ENCODE results near the gene ZSCAN1.

ZSCAN1 gene

GRCh38 chr19:58034477-58034793 is 610 bp downstream of the ZSCAN1 start:
- Histone ChIP-seq H3K4me1 (ENCODE audit: control insufficient read depth in 1 of 2, insufficient read depth in 1 of 2, low read depth in 1 of 2, low read length in 1 of 2) (no peaks in the 10 kb centered on the region), H3K4me3 (ENCODE audit: low read depth in 1 of 2, low read length in 1 of 2) (no peak overlapping the region), H3K9me3 (peaks cover 6% of the 10 kb centered on the region), H3K36me3 (no peaks in the 10 kb centered on the region), H3K27me3 (peaks cover 56% of the 10 kb centered on the region), H3K27ac (no peak overlapping the region)
- TF ChIP-seq, protein P1, sequence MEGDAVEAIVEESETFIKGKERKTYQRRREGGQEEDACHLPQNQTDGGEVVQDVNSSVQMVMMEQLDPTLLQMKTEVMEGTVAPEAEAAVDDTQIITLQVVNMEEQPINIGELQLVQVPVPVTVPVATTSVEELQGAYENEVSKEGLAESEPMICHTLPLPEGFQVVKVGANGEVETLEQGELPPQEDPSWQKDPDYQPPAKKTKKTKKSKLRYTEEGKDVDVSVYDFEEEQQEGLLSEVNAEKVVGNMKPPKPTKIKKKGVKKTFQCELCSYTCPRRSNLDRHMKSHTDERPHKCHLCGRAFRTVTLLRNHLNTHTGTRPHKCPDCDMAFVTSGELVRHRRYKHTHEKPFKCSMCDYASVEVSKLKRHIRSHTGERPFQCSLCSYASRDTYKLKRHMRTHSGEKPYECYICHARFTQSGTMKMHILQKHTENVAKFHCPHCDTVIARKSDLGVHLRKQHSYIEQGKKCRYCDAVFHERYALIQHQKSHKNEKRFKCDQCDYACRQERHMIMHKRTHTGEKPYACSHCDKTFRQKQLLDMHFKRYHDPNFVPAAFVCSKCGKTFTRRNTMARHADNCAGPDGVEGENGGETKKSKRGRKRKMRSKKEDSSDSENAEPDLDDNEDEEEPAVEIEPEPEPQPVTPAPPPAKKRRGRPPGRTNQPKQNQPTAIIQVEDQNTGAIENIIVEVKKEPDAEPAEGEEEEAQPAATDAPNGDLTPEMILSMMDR (IDR thresholded peaks at IDR 0.05), result no peak

- H3K9me3 ChIP-seq, result peaks cover 6% of the 10 kb centered on the region
- TF ChIP-seq, protein P1 (IDR thresholded peaks at IDR 0.05), result no peak
- H3K27ac ChIP-seq, result no peak overlapping the region
- no peaks in the 10 kb centered on the region for H3K4me1 ChIP-seq (ENCODE audit: control insufficient read depth in 1 of 2, insufficient read depth in 1 of 2, low read depth in 1 of 2, low read length in 1 of 2)
- H3K27me3 ChIP-seq, result peaks cover 56% of the 10 kb centered on the region
- H3K4me3 ChIP-seq (ENCODE audit: low read depth in 1 of 2, low read length in 1 of 2), result no peak overlapping the region
- H3K36me3 ChIP-seq, result no peaks in the 10 kb centered on the region
These were observed 2.0 kb downstream of the ZSCAN1 start for GRCh38 chr19:58035863-58036262.

DNA sequence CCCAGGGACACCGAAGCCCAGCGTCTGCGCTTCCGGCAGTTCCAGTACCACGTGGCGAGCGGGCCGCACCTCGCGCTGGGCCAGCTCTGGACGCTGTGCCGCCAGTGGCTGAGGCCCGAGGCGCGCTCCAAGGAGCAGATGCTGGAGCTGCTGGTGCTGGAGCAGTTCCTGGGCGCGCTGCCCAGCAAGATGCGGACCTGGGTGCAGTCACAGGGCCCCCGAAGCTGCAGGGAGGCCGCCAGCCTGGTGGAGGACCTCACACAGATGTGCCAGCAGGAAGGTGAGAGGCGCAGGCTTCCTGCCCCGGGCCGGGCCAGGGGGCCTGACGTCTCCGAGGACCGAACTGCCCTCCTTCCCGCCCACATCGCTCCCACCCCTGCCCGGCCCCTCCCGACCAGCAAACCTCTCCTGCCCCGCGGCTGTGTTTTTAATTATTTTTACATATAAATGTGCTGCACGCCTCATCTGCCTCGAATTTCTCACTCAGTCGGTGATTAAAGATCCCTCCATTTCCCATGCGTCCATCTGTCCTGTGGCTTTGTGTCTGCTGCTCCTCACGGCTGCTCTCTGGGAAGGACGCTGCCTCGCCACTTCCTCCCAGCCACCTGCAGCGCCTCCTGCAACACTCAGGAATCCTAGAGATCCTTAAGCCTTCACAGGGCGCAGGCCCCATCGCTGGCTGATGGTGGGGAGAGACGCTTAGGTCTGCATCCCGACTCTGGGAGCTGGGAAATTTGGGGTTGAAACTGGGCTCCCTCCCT is 4.3 kb downstream of the ZSCAN1 start:
- Histone ChIP-seq H3K27ac (no peak overlapping the region), H3K4me3 (ENCODE audit: low read depth in 1 of 2, low read length in 1 of 2) (no peak overlapping the region), H3K36me3 (no peaks in the 10 kb centered on the region), H3K27me3 (peaks cover 52% of the 10 kb centered on the region), H3K9me3 (peaks cover 16% of the 10 kb centered on the region), H3K4me1 (ENCODE audit: control insufficient read depth in 1 of 2, insufficient read depth in 1 of 2, low read depth in 1 of 2, low read length in 1 of 2) (no peaks in the 10 kb centered on the region)
- TF ChIP-seq, protein P1 (IDR thresholded peaks at IDR 0.05), result no peak

- peaks cover 13% of the 10 kb centered on the region for H3K9me3 ChIP-seq
- TF ChIP-seq, protein P1 (IDR thresholded peaks at IDR 0.05), result no peak
- H3K27ac ChIP-seq, result no peak overlapping the region
- no peak overlapping the region for H3K4me3 ChIP-seq (ENCODE audit: low read depth in 1 of 2, low read length in 1 of 2)
- no peaks in the 10 kb centered on the region for H3K36me3 ChIP-seq
- H3K4me1 ChIP-seq (ENCODE audit: control insufficient read depth in 1 of 2, insufficient read depth in 1 of 2, low read depth in 1 of 2, low read length in 1 of 2), result no peaks in the 10 kb centered on the region
- peaks cover 45% of the 10 kb centered on the region for H3K27me3 ChIP-seq
These were observed 4.9 kb downstream of the ZSCAN1 start for GRCh38 chr19:58038688-58039204.

DNA sequence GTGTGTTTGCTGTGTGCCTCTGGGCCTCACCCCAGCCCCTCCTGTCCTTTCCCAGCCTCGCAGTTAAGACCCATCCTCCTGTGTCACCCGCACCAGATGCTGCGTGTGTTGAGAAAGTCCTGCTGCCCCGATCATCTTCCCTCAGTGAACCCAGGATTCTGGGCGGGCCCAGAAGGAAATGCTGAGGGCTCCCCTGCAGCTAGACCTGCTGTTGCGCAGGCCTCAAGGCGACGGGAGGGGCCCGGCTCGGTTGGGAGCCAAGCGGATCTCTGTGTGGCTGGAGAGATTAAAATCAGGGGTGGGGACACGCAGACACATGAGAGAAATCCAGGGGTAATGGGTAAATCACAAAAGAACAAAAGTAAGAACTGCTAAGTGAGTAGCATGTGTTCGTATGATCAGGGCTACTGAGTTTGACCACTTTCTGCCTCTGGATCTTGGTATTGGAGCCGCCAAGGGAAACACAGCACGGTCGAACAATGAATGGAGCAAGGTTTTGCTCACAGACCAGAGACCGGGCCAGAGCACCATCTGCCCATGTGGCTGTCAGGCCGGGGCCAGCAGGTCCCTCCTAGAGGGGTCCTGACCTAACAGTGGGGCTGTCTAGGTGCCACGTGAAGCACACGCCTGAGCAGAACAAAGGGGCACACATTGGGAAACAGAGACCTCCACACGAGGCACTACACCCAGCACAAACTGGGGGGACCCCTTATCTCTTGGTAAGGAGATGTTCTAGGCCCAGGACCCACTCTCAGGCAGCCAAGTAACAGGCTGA is 7.1 kb downstream of the ZSCAN1 start:
- peaks cover 26% of the 10 kb centered on the region for H3K27me3 ChIP-seq
- H3K9me3 ChIP-seq, result peaks cover 20% of the 10 kb centered on the region
- no peak overlapping the region for H3K27ac ChIP-seq
- H3K4me1 ChIP-seq (ENCODE audit: control insufficient read depth in 1 of 2, insufficient read depth in 1 of 2, low read depth in 1 of 2, low read length in 1 of 2), result no peaks in the 10 kb centered on the region
- TF ChIP-seq, protein P1 (IDR thresholded peaks at IDR 0.05), result no peak
- no peak overlapping the region for H3K4me3 ChIP-seq (ENCODE audit: low read depth in 1 of 2, low read length in 1 of 2)
- H3K36me3 ChIP-seq, result no peaks in the 10 kb centered on the region
